Right lung (tissue), 5 donors: Measurements from ENCODE around the gene CASZ1. TPM values are rescaled to one million over a fixed set of nuclear protein-coding genes. Genes with fewer than 3 reads are reported as not detected.

Experiments
- DNase-seq, 2 donors: peaks; one replicate each; pipeline ENCODE4 v3.0.0-alpha.2; 2013
- polyA plus RNA-seq, 5 donors: library from polyadenylated mRNA; unstranded; fragments of 120-200 nt; gene quantifications; one replicate each; pipeline versions ENCODE4 v1.2.1 to v1.2.3, GENCODE V29; 2013; ENCODE audit warnings: inconsistent platforms in 1 of 5, low replicate concordance in 1 of 5; ENCODE audit not compliant: insufficient read length in 5 of 5, insufficient read depth in 1 of 5

CASZ1 gene
- polyA plus RNA-seq, 5 donors: 14.9 to 21.4 (median 16.9) TPM

- DNase-seq: no peak
These were observed 20.7 kb downstream of the CASZ1 start for GRCh38 chr1:10775763-10776162.

DNA sequence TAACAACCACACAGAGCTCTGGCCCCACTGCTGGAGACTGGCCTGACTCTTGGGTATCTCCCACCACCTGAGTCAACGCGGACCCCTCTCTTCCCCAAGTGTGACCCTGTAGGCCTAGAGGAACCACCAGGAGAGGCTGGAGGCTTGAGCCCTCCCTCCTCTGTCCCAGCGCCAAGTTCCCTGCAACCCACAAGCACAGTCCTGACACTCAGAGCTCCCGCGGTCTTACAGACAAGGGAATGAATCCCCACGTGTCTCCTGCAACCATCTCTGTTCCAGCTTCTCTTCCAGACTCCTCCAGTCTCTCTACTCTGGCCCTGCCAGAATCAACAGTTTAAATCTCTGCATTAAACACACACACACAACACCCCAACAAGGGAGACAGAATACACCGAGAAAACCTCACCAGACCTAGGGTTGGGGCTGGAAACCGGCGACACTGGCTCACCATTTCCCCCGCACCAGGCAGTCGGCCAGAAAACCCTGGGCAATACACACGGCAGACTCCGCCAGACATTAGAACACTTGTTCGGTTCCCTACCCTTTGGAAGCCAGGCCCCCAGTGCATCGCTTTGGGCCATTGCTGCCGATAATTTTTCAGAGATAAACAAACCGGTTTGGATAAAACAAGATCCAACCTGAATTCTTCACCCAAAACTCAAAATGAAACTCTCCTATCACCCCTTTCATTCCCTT lies 21.7 kb downstream of the CASZ1 start:
- no peak for DNase-seq

DNA sequence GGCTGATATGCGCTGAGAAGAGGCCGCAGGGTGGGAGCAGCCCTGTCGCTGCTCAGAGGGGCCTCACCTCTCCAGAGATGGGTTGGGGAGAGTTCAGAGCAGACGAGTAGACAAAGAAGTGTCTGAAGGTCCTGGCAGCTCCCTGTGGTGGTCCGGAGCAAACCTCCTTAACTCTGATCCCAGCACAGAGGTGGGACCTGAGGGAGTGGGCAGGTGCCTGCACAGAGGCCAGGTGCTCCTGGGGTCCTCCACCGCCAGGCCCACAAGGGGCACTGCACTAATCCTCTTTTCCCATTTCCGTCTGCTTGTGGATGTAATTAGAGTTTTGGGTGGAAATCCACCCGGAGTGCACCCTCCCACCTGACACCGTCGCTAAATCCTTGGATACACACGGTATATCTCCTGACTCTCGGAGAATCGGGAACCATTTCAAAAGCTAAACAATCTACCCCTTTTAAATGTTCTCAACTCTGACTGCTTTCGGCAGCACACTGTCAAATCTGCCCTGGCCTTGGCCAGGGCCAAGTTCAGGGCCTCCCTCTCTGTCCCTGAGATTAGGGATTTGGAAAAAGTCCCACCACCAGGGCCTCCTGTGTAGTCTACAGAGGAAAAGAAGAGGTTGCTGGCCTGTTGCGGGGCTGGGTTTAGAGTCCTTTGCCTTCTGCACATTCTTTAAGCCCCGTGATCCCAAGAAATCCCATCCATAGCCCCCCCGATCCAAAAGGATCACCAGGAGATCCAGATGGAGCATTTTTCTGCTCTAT lies 22.4 kb downstream of the CASZ1 start:
- DNase-seq: no peak

GRCh38 chr1:10773376-10773775 lies 23.1 kb downstream of the CASZ1 start:
- no peak for DNase-seq

DNA sequence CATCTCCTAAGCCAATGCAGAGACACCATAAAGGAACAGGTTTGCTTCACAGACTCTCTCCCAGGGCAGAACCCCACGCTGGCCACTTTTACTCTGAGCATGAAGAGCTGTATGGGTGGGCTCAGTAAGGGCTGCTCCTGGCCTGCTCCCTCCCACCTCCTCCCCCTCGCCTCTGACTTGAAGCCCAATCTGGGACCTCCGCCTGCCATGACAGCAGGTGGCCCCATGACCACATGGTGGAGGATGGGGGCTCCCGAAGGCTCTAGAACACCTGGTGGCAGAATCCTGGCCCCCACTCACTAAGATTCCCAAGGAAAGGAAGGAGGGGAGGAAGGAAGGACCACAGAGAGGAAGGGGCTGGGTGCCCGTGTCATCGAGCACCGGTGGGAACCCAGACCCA lies 23.7 kb downstream of the CASZ1 start:
- DNase-seq: no peak

DNA sequence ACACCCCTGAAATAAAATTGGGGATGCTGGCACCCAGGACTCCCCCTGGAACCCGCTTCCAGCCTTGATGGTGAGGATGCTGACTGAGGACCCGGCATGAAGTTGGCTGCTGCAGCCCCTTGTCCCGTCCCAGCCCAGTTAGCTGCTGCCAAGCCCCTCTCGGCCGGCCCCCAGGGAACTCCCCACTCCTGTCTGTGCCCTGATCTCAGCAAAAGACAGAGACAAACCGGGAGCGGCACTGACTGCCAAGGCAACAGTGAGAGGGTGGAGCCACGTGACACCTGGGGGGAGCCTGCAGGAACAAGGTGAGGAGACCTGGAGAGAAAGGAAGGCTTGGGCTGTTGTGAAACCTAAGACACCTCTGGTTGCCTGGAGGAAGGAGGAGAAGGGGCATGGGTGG lies 24.7 kb downstream of the CASZ1 start:
- DNase-seq: no peak

DNA sequence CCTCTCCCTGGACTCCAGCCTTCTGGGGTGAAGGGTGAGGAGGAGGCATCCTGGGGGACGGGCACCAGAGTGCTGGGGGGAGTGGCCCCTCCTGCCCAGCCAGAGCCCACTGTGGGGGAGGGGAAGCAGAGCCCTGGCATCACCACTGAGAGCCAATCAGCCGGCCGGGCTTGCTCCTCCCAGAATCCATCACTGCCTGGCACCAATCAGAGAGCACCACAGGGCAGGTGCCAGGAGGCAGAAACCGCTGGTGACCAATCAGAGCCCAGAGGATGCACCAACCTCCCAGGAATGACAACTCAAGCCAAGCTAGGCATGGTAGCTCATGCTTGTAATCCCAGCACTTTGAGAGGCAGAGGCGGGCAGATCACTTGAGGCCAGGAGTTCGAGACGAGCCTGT lies 27.9 kb downstream of the CASZ1 start:
- DNase-seq: no peak

- no peak for DNase-seq
These were observed 29.2 kb downstream of the CASZ1 start for GRCh38 chr1:10767282-10767681.

- peak in 1 of 2 donors; percentile 34 for DNase-seq
These were observed 30.5 kb downstream of the CASZ1 start for GRCh38 chr1:10765734-10766478.

DNA sequence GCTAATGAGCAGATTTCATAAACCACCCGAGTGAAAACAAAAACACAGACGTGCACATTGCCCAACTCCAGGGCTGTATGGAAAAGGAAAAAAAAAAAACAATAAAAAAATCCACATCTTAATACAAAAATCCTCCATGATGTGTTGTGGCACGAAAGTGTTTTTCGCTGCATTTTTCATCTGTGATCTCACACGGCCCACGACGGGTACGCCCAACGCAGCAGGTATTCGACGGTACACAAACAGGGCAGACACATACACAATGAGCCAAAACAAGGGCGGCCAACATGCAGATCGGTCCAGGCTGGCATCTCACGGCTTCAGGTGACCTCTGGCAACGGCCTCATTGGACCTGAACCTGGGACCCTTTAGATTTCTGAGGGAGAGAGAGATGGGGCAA lies 31.1 kb downstream of the CASZ1 start:
- no peak for DNase-seq

- DNase-seq: no peak
These were observed 32.1 kb downstream of the CASZ1 start for GRCh38 chr1:10764296-10764798.

DNA sequence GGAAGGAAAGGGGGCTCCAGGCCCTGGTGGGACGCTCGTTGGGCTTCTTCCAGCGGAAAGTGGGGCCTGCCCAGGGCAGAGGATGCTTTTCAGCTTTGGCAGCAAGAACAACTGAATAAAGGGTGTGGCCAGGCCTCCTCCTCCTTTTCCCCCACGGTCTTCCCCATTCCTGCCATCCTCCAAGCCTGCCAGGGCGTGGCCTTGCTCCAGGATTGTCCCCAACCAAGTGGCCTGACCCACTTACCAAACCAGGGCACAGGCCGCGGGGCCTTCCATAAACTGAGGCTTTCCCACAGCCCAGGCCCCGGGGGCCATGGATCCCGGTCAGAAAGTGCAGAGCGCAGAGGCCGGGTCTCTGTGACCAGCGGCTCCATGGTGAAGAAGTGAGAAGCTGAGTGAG lies 33.6 kb downstream of the CASZ1 start:
- no peak for DNase-seq

GRCh38 chr1:10762153-10762523 lies 34.3 kb downstream of the CASZ1 start:
- no peak for DNase-seq

- DNase-seq: peak in 1 of 2 donors; percentile 37
These were observed 34.8 kb downstream of the CASZ1 start for GRCh38 chr1:10761503-10762152.

- DNase-seq: no peak
These were observed 35.6 kb downstream of the CASZ1 start for GRCh38 chr1:10760566-10761502.

GRCh38 chr1:10759413-10760200 lies 36.8 kb downstream of the CASZ1 start:
- no peak for DNase-seq

- DNase-seq: no peak
These were observed 39.6 kb downstream of the CASZ1 start for GRCh38 chr1:10756842-10757241.

- DNase-seq: no peak
These were observed 40.4 kb downstream of the CASZ1 start for GRCh38 chr1:10755970-10756521.

DNA sequence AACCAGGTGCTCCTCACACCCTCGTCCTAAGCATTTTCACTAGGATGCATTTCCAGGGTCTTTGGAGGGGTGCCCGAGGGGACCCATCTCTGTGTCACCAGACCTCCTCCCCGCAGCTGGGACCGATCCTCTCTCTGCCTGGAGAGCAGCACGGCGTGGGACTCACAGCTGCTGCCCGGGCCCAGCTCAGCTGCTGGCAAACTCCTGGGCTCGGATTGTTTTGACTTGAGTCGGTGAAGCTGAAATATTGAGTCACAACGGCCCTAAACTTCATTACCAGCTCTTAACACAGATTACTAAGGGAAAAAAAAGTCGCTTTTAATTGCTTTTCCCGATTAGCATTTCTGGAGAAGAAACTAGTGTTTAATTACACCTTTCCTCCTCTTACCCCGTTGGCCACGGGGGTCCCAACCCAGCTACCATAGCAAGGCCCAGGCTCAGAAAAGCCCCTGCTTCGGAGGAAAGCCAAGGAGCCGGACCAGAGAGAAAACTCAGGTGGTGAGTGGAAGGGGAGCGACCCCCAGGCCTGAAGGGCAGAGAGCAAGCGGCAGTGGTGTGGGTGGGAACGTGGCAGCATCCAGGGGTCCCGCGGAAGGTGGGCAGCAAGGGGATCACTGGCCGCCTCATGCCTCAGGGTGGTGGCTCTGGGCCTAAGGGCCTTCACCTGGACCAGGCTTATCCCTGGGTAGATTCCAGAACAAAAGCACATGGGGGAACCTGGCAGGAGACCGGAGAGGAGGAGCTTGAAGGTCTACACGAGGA lies 41.7 kb downstream of the CASZ1 start:
- DNase-seq: no peak
